Measurements from ENCODE around the gene NDUFA12. TPM values are rescaled to one million over a fixed set of nuclear protein-coding genes. Genes with fewer than 3 reads are reported as not detected.

Gene NDUFA12
- total and polyA plus RNA-seq, 4 donors, result 53.3 to 152 (median 87.7) TPM

DNA sequence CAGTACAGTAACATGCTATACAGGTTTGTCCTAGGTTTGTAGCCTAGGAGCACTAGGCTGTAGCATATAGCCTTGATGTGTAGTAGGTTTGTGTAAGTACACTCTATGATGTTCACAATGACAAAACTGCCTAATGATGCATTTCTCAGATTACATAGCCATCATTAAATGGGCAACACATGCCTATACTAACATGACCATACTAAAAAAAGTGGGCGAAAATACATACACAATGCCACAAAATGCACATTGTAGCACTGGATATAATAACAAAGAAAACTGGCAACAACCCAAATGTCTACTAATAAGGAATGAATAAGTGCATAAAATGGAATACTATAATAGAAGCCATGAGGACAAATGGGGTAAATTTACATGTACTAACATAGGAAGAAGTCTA lies 31.3 kb upstream of the NDUFA12 start:
- no peak for DNase-seq
- Histone ChIP-seq H3K9ac (ENCODE audit: insufficient read depth in 1 of 2, low read length in 2 of 2) (no peak overlapping the region), H3K4me3 (no peak overlapping the region), H3K4me1 (ENCODE audit: control insufficient read depth in 5 of 5, insufficient read depth in 5 of 5, low read length in 5 of 5) (no peaks in the 10 kb centered on the region), H3K27ac (ENCODE audit: low read depth in 1 of 2, low read length in 1 of 2) (no peak overlapping the region), H3K36me3 (ENCODE audit: control insufficient read depth in 4 of 4, insufficient read depth in 4 of 4, low read length in 4 of 4) (peaks cover 7 to 27% (median 18%) of the 10 kb centered on the region in 4 donors), H3K9me3 (ENCODE audit: control insufficient read depth in 4 of 4, insufficient read depth in 3 of 4, low read length in 3 of 4) (no peaks in the 10 kb centered on the region), H3K27me3 (ENCODE audit: control insufficient read depth in 3 of 3, insufficient read depth in 3 of 3, low read length in 2 of 3) (no peaks in the 10 kb centered on the region)
- TF ChIP-seq, protein P1, sequence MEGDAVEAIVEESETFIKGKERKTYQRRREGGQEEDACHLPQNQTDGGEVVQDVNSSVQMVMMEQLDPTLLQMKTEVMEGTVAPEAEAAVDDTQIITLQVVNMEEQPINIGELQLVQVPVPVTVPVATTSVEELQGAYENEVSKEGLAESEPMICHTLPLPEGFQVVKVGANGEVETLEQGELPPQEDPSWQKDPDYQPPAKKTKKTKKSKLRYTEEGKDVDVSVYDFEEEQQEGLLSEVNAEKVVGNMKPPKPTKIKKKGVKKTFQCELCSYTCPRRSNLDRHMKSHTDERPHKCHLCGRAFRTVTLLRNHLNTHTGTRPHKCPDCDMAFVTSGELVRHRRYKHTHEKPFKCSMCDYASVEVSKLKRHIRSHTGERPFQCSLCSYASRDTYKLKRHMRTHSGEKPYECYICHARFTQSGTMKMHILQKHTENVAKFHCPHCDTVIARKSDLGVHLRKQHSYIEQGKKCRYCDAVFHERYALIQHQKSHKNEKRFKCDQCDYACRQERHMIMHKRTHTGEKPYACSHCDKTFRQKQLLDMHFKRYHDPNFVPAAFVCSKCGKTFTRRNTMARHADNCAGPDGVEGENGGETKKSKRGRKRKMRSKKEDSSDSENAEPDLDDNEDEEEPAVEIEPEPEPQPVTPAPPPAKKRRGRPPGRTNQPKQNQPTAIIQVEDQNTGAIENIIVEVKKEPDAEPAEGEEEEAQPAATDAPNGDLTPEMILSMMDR (IDR thresholded peaks at IDR 0.05; ENCODE audit: control extremely low read depth, extremely low read depth), result no peak
- ATAC-seq (ENCODE audit: insufficient read depth, low FRiP score), result no peak
- WGBS, 2 donors, result 92 to 93% methylated on average over 1 of the region's 1 CpG

DNA sequence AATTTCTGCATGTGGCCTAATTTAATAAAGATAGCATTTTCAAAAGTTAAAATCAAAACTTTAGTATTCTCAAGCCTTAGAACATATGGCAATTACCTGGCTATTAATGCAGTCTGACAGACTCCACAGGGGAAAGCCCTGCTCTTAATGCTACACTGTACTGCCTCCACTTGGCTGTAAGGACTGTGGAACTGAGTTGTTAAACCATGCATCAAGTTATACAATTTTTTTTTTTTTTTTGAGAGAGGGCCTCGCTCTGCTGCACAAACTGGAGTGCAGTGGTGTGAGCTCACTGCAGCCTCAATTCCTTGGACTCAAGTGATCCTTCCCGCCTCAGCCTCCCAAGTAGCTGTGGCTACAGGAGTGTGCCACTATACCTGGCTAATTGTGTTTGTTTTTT lies 19.0 kb upstream of the NDUFA12 start:
- no peak for DNase-seq
- no peak overlapping the region for H3K4me3 ChIP-seq
- no peak overlapping the region for H3K9ac ChIP-seq (ENCODE audit: insufficient read depth in 1 of 2, low read length in 2 of 2)
- 94 to 95% methylated on average over 2 of the region's 2 CpGs for WGBS, 2 donors
- TF ChIP-seq, protein P1 (IDR thresholded peaks at IDR 0.05; ENCODE audit: control extremely low read depth, extremely low read depth), result no peak
- no peak overlapping the region for H3K27ac ChIP-seq (ENCODE audit: low read depth in 1 of 2, low read length in 1 of 2)
- H3K9me3 ChIP-seq (ENCODE audit: control insufficient read depth in 4 of 4, insufficient read depth in 3 of 4, low read length in 3 of 4), result no peaks in the 10 kb centered on the region
- peaks cover 0 to 18% (median 8%) of the 10 kb centered on the region in 4 donors for H3K36me3 ChIP-seq (ENCODE audit: control insufficient read depth in 4 of 4, insufficient read depth in 4 of 4, low read length in 4 of 4)
- H3K27me3 ChIP-seq (ENCODE audit: control insufficient read depth in 3 of 3, insufficient read depth in 3 of 3, low read length in 2 of 3), result no peaks in the 10 kb centered on the region
- ATAC-seq (ENCODE audit: insufficient read depth, low FRiP score), result no peak
- no peaks in the 10 kb centered on the region for H3K4me1 ChIP-seq (ENCODE audit: control insufficient read depth in 5 of 5, insufficient read depth in 5 of 5, low read length in 5 of 5)

DNA sequence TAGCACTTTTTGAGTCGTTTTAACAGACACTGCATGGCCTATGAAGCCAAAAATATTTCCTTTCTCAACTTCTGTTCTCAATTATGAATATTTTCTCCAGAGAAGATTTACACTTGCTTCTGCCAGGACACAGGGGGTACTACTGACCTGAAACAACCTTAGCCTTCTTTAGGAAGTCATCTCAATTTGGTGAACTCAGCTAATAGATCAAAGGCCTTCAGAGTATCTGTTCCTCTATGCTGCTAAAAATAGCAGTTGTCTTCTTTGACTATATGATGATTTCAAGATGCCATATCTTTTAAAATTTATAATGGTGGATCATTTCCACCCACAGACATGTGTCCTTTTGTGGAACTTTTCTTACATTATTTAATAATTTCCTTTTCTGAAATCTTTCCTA lies 14.0 kb upstream of the NDUFA12 start:
- H3K36me3 ChIP-seq (ENCODE audit: control insufficient read depth in 4 of 4, insufficient read depth in 4 of 4, low read length in 4 of 4), result peaks cover 0 to 4% (median 2%) of the 10 kb centered on the region in 4 donors
- WGBS, 2 donors, result 79 to 90% methylated on average over 1 of the region's 1 CpG
- DNase-seq (no peak), ATAC-seq (ENCODE audit: insufficient read depth, low FRiP score) (no peak)
- TF ChIP-seq, protein P1 (IDR thresholded peaks at IDR 0.05; ENCODE audit: control extremely low read depth, extremely low read depth), result no peak
- no peaks in the 10 kb centered on the region for H3K9me3 ChIP-seq (ENCODE audit: control insufficient read depth in 4 of 4, insufficient read depth in 3 of 4, low read length in 3 of 4)
- no peaks in the 10 kb centered on the region for H3K4me1 ChIP-seq (ENCODE audit: control insufficient read depth in 5 of 5, insufficient read depth in 5 of 5, low read length in 5 of 5)
- H3K27ac ChIP-seq (ENCODE audit: low read depth in 1 of 2, low read length in 1 of 2), result no peak overlapping the region
- H3K4me3 ChIP-seq, result no peak overlapping the region
- H3K27me3 ChIP-seq (ENCODE audit: control insufficient read depth in 3 of 3, insufficient read depth in 3 of 3, low read length in 2 of 3), result no peaks in the 10 kb centered on the region
- no peak overlapping the region for H3K9ac ChIP-seq (ENCODE audit: insufficient read depth in 1 of 2, low read length in 2 of 2)

DNA sequence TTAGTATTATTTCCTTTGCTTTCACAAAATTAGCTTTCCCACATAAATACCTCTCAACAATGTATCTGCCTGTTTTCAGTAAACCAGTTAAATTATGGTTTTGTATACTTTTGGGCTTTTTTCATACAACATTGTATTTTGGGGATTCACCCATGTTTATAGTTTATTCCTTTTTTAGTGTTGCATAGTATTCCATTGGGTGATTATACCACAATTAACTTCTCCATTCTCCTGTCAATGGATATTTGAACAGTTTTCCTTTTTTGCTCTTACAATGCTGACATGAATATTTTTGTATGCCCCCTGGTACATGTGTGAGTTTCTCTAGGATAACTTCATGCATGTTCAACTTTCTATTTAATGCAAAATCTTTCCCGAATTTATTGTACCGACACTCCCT lies 12.6 kb upstream of the NDUFA12 start:
- no peaks in the 10 kb centered on the region for H3K27me3 ChIP-seq (ENCODE audit: control insufficient read depth in 3 of 3, insufficient read depth in 3 of 3, low read length in 2 of 3)
- H3K9me3 ChIP-seq (ENCODE audit: control insufficient read depth in 4 of 4, insufficient read depth in 3 of 4, low read length in 3 of 4), result no peaks in the 10 kb centered on the region
- TF ChIP-seq, protein P1 (IDR thresholded peaks at IDR 0.05; ENCODE audit: control extremely low read depth, extremely low read depth), result no peak
- peaks cover 0 to 4% (median 2%) of the 10 kb centered on the region in 4 donors for H3K36me3 ChIP-seq (ENCODE audit: control insufficient read depth in 4 of 4, insufficient read depth in 4 of 4, low read length in 4 of 4)
- DNase-seq (no peak), ATAC-seq (ENCODE audit: insufficient read depth, low FRiP score) (no peak)
- WGBS, 2 donors, result 97% methylated on average over 2 of the region's 2 CpGs
- no peak overlapping the region for H3K4me3 ChIP-seq
- no peaks in the 10 kb centered on the region for H3K4me1 ChIP-seq (ENCODE audit: control insufficient read depth in 5 of 5, insufficient read depth in 5 of 5, low read length in 5 of 5)
- no peak overlapping the region for H3K27ac ChIP-seq (ENCODE audit: low read depth in 1 of 2, low read length in 1 of 2)
- H3K9ac ChIP-seq (ENCODE audit: insufficient read depth in 1 of 2, low read length in 2 of 2), result no peak overlapping the region
